CD4-positive, alpha-beta T cell treated with Interleukin-4 for 4 hours (primary cell): Measurements from ENCODE around the gene OR56B1.

Source experiments
- DNase-seq: peaks from one replicate; pipeline ENCODE4 v3.0.0-alpha.2; 2020

OR56B1 gene

GRCh38 chr11:5737670-5738392 lies 1.6 kb downstream of the OR56B1 start:
- no peak for DNase-seq

- no peak for DNase-seq
Observed at GRCh38 chr11:5738431-5738830, 2.2 kb downstream of the OR56B1 start.

DNA sequence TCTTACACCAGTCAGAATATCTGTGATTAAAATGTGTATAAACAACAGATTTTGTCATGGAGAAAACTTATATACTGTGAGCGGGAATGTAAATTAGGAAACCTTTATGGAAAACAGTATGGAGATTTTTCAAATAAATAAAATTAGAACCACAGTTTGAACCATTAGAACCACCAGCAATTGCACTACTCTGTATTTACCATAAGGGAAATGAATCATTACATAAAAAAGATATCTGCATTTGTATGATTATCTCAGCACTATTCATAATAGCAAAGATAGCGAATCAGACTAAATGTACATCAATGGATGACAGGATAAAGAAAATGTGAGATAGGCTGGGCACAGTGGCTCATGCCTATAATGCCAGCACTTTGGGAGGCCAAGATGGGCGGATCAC lies 10.4 kb downstream of the OR56B1 start:
- no peak for DNase-seq

- DNase-seq = no peak
Observed at GRCh38 chr11:5749836-5750235, 13.6 kb downstream of the OR56B1 start.

DNA sequence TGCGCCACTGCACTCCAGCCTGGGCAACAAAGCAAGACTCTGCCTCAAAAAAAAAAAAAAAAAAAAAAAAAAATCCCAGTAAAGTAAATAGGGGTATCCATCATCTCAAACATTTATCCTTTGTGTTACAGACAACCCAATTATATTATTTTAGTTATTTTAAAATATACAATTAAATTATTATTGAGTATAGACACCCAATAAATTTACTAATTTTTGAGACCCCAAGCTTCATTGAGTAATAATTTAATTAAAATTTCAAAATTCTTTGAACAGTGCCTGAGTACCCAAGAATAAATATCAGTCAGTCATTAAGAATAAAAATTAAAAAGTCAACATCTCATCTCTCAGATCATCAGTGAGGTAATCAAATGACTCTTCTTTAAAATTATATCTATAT lies 17.7 kb downstream of the OR56B1 start, which contains the start of gene OR52N4:
Gene OR52N4, plus strand, starts transcription at position 301 of the 400 bp plus-strand sequence. CDS start 498 bp downstream, outside the sequence.
- no peak for DNase-seq

DNA sequence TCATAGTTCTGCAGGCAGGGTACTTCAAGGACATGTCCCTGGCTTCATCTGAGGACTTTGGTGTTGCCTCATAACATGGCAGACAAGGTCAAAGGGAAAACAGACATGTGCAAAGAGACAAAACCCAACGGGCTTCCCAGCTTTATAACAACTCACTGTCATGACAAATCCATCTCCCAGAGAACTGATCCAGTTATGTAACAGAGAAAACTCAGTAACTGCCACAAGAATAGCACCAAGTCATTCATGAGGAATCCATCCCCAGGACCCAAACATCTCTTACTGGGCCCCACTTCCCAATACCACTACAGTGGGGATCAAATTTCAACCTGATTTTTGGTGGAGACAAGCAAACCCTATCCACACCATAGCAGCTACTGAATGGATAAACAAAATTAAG lies 30.8 kb downstream of the OR56B1 start:
- no peak for DNase-seq

GRCh38 chr11:5783255-5783654 lies 47.0 kb downstream of the OR56B1 start, which contains the start of gene OR52N5:
Gene OR52N5 (minus strand): TSS chr11:5783355. CDS start chr11:5778634, 4,721 bp downstream.
- DNase-seq = no peak
